Measurements from ENCODE around the gene KHK. TPM values are rescaled to one million over a fixed set of nuclear protein-coding genes. Genes with fewer than 3 reads are reported as not detected.

KHK gene
- total RNA-seq: 10 to 100 TPM in 1 of 4 donors, 1 to 10 TPM in 3; 1.8 to 12.0 (median 6.3) TPM

DNA sequence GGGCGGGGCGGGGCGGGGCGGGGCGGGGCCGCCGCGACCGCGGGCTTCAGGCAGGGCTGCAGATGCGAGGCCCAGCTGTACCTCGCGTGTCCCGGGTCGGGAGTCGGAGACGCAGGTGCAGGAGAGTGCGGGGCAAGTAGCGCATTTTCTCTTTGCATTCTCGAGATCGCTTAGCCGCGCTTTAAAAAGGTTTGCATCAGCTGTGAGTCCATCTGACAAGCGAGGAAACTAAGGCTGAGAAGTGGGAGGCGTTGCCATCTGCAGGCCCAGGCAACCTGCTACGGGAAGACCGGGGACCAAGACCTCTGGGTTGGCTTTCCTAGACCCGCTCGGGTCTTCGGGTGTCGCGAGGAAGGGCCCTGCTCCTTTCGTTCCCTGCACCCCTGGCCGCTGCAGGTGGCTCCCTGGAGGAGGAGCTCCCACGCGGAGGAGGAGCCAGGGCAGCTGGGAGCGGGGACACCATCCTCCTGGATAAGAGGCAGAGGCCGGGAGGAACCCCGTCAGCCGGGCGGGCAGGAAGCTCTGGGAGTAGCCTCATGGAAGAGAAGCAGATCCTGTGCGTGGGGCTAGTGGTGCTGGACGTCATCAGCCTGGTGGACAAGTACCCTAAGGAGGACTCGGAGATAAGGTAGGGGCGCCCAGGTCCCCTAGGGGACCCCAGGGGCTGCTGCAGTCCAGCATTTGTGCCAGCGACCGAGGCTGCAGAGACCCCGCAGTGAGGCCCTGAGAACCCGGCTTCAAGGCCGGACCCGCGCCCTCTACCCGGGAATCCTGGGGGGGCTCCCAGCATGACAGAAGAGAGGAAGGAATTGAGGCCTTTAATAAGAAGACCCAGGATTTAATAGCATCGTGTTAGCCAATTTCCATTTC, at the start of gene KHK:
TSS of gene KHK (plus strand) at position 49 of the 870 bp plus-strand sequence. CDS start at position 537, 488 bp downstream.
- peaks cover 18 to 43% (median 27%) of the 10 kb centered on the region in 4 donors for H3K4me1 ChIP-seq
- 19% methylated on average over 25 of the region's 54 CpGs; no CpG with 5 or more reads in 1 of the 2 donors for WGBS, 2 donors (ENCODE audit: low coverage in 1 of 2)
- DNase-seq: peak; percentile 77
- no peaks in the 10 kb centered on the region for H3K27me3 ChIP-seq
- in situ Hi-C loops (cut with MboI; ENCODE audit: low pct_ligation_motif_present in 1 of 4, low pct_unique_long_range_greater_than_20kb in 1 of 4, low sequenced_read_pairs in 3 of 4) (loop anchor here (10.0 to 25.0 kb wide), 2 partner anchors 122 to 125 kb away; partner anchors contain the start of gene MAPRE3 (in 3 of the 4)), intact Hi-C loops (cut with DNase I; ENCODE audit: low total_unique reads) (loop anchor here (5.0 kb wide), 2 partner anchors 35 to 55 kb away; partner anchors contain the start of genes AGBL5 and TMEM214)
- H3K4me3 ChIP-seq: peak within 1 kb of the TSS; percentile 35 to 72 (median 52)
- peak within 1 kb of the TSS; percentile 92 to 94 (median 92) for H3K27ac ChIP-seq
- TF ChIP-seq EP300 (IDR thresholded peaks at IDR 0.05; ENCODE audit: low read depth) (no peak), POLR2AphosphoS5 (IDR thresholded peaks at IDR 0.05) (peak in 2 of 3 donors; percentile 27 to 35), POLR2A (IDR thresholded peaks at IDR 0.05) (no peak)
- TF ChIP-seq, protein P1, sequence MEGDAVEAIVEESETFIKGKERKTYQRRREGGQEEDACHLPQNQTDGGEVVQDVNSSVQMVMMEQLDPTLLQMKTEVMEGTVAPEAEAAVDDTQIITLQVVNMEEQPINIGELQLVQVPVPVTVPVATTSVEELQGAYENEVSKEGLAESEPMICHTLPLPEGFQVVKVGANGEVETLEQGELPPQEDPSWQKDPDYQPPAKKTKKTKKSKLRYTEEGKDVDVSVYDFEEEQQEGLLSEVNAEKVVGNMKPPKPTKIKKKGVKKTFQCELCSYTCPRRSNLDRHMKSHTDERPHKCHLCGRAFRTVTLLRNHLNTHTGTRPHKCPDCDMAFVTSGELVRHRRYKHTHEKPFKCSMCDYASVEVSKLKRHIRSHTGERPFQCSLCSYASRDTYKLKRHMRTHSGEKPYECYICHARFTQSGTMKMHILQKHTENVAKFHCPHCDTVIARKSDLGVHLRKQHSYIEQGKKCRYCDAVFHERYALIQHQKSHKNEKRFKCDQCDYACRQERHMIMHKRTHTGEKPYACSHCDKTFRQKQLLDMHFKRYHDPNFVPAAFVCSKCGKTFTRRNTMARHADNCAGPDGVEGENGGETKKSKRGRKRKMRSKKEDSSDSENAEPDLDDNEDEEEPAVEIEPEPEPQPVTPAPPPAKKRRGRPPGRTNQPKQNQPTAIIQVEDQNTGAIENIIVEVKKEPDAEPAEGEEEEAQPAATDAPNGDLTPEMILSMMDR (IDR thresholded peaks at IDR 0.05): no peak
- H3K9me3 ChIP-seq: no peaks in the 10 kb centered on the region
- H3K36me3 ChIP-seq: no peaks in the 10 kb centered on the region

DNA sequence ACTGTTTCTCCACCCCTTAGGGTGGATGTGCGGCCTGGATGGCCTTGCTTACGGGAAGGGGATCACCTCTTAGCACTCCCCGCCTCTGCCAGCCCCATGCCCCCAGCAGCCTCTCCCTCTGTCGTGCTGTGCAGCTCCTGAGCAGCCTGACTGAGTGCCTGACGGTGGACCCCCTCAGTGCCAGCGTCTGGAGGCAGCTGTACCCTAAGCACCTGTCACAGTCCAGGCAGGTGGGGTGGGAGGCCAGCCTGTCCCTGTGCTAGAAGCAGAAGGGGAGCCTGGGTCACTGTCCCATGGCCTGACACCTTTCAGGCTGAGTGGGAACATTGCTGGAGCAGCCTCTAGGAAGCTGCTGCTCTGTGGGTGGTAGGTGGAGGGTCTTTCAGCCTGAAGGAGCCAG, 48.6 kb upstream of the KHK start:
- no peak overlapping the region for H3K4me3 ChIP-seq
- H3K4me1 ChIP-seq: peaks cover 15 to 35% (median 20%) of the 10 kb centered on the region in 4 donors
- TF ChIP-seq POLR2AphosphoS5 (IDR thresholded peaks at IDR 0.05) (no peak), EP300 (IDR thresholded peaks at IDR 0.05; ENCODE audit: low read depth) (no peak), POLR2A (IDR thresholded peaks at IDR 0.05) (no peak)
- TF ChIP-seq, protein P1 (IDR thresholded peaks at IDR 0.05): no peak
- 76 to 96% methylated on average over 3 to 6 of the region's 6 CpGs for WGBS, 2 donors (ENCODE audit: low coverage in 1 of 2)
- DNase-seq: no peak
- intact Hi-C loops (cut with DNase I; ENCODE audit: low total_unique reads) (no loop called here), in situ Hi-C loops (cut with MboI; ENCODE audit: low pct_ligation_motif_present in 1 of 4, low pct_unique_long_range_greater_than_20kb in 1 of 4, low sequenced_read_pairs in 3 of 4) (no loop called here)
- no peaks in the 10 kb centered on the region for H3K27me3 ChIP-seq
- no peaks in the 10 kb centered on the region for H3K9me3 ChIP-seq
- peaks cover 0 to 56% (median 28%) of the 10 kb centered on the region in 4 donors for H3K36me3 ChIP-seq
- no peak overlapping the region for H3K27ac ChIP-seq

DNA sequence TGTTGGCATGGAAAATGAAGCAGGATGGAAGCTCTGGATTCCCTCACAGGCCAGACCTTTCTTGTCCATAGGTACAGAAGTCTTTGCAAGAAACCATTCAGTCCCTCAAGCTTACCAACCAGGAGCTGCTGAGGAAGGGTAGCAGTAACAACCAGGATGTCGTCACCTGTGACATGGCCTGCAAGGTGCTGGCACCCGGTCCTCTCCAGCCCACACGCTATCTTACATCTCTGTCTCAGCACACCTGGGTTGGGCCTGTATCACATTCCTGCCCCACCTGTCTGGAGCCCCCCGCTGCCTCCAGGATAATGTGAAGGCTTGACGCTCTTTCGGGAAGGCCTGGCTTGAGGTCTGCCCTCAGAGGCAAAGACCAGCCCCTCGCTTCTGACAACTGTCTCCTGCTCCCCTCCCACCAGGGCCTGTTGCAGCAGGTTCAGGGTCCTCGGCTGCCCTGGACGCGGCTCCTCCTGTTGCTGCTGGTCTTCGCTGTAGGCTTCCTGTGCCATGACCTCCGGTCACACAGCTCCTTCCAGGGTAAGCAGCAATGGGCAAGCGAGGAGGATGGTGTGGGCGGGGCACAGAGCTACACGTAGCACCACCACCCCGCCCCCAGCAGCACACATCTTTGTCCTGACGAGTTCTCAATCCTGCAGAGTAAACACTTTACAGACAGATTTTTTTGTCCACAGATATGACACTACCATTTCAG, 47.8 kb upstream of the KHK start:
- DNase-seq: no peak
- no peak overlapping the region for H3K4me3 ChIP-seq
- TF ChIP-seq POLR2A (IDR thresholded peaks at IDR 0.05): no peak
- TF ChIP-seq, protein P1 (IDR thresholded peaks at IDR 0.05): no peak
- TF ChIP-seq EP300 (IDR thresholded peaks at IDR 0.05; ENCODE audit: low read depth): no peak
- TF ChIP-seq POLR2AphosphoS5 (IDR thresholded peaks at IDR 0.05): no peak
- WGBS, 2 donors (ENCODE audit: low coverage in 1 of 2): 56 to 87% methylated on average over 3 to 17 of the region's 17 CpGs
- H3K36me3 ChIP-seq: peaks cover 0 to 56% (median 28%) of the 10 kb centered on the region in 4 donors
- no peak overlapping the region for H3K27ac ChIP-seq
- peaks cover 13 to 38% (median 19%) of the 10 kb centered on the region in 4 donors for H3K4me1 ChIP-seq
- H3K9me3 ChIP-seq: no peaks in the 10 kb centered on the region
- in situ Hi-C loops (cut with MboI; ENCODE audit: low pct_ligation_motif_present in 1 of 4, low pct_unique_long_range_greater_than_20kb in 1 of 4, low sequenced_read_pairs in 3 of 4): no loop called here
- H3K27me3 ChIP-seq: no peaks in the 10 kb centered on the region
- intact Hi-C loops (cut with DNase I; ENCODE audit: low total_unique reads): no loop called here

DNA sequence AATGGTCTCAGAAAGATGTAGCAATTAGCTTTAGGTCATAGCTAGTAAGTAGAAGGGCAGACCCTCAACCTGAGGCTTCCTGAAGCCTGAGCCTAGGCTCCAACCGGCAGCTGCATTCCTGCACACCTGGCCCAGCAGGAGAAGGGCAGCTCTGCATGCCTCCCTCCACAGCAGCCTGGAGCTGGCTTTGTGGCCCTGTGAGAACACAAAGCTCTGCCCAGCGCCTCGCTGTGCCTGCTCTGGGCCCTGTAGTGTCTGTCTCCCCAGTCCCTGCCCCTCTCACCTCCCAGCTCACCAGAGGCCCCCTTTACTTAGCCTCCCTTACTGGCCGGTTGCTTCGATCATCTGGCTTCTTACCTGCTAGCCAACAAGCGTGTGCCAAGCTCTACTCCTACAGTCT, 47.1 kb upstream of the KHK start:
- Histone ChIP-seq H3K9me3 (no peaks in the 10 kb centered on the region), H3K4me1 (peaks cover 7 to 32% (median 13%) of the 10 kb centered on the region in 4 donors), H3K27ac (no peak overlapping the region), H3K36me3 (peaks cover 0 to 56% (median 28%) of the 10 kb centered on the region in 4 donors), H3K4me3 (no peak overlapping the region), H3K27me3 (no peaks in the 10 kb centered on the region)
- intact Hi-C loops (cut with DNase I; ENCODE audit: low total_unique reads) (no loop called here), in situ Hi-C loops (cut with MboI; ENCODE audit: low pct_ligation_motif_present in 1 of 4, low pct_unique_long_range_greater_than_20kb in 1 of 4, low sequenced_read_pairs in 3 of 4) (no loop called here)
- WGBS, 2 donors (ENCODE audit: low coverage in 1 of 2): 97% methylated on average over 6 of the region's 6 CpGs; no CpG with 5 or more reads in 1 of the 2 donors
- no peak for DNase-seq
- TF ChIP-seq EP300 (IDR thresholded peaks at IDR 0.05; ENCODE audit: low read depth) (no peak), POLR2A (IDR thresholded peaks at IDR 0.05) (no peak)
- TF ChIP-seq, protein P1 (IDR thresholded peaks at IDR 0.05): no peak
